GM12878 (cell line): ENCODE results near the gene MESD. TPM values are rescaled to one million over a fixed set of nuclear protein-coding genes. Genes with fewer than 3 reads are reported as not detected.

ENCODE experiments used
- ATAC-seq: fragments of 200-7000 bp; cut with Tn5 transposase; 3 replicates; pipeline ENCODE4 v1.9.1; 2020; ENCODE audit warnings: mild to moderate bottlenecking, moderate library complexity
- BruUV-seq: library from RNA; stranded (reverse); fragments of 400-500 nt; replicated peaks from 2 replicates; lab custom pipeline; 2021; lab: Mats Ljungman, UMichigan
- CTCF ChIA-PET: fragments of 300-600 bp; sonication (Branson Sonifier 250); formaldehyde crosslinking; extraction: SDS; loops from one replicate; lab custom pipeline; 2021; ENCODE audit warnings: inconsistent platforms; lab: Yijun Ruan, JAX
- POLR2A ChIA-PET: fragments of 350-600 bp; formaldehyde crosslinking; extraction: SDS; loops from one replicate; lab custom pipeline; 2021; ENCODE audit warnings: inconsistent platforms; lab: Charles Lee
- RAD21 ChIA-PET: fragments of 300-600 bp; sonication (Branson Sonifier 250); formaldehyde crosslinking; loops from one replicate; lab custom pipeline; 2023; ENCODE audit warnings: antibody characterized with exemption; ENCODE audit not compliant: unreplicated experiment; lab: Charles Lee
- SMC1A ChIA-PET: fragments of 300-600 bp; sonication (Branson Sonifier 250); formaldehyde crosslinking; loops from one replicate; lab custom pipeline; 2023; ENCODE audit not compliant: unreplicated experiment, uncharacterized antibody; lab: Charles Lee
- DNase-seq: peaks from one replicate; pipeline ENCODE4 v3.0.0-alpha.2; 2011; ENCODE audit warnings: low read depth, low spot score
- FAIRE-seq: peaks from 3 replicates; lab custom pipeline; 2011; peaks lifted over from hg19 to GRCh38; lab: Jason Lieb, UNC
- H2AFZ ChIP-seq: 2 replicates; pipeline ENCODE4 v1.6.0; 2011; ENCODE audit warnings: low read depth, low read length, control low read depth; ENCODE audit not compliant: control insufficient read depth
- H3K27ac ChIP-seq: 2 replicates; pipeline ENCODE4 v1.5.1; 2011; ENCODE audit warnings: control low read depth; ENCODE audit not compliant: control insufficient read depth, insufficient read depth
- H3K27me3 ChIP-seq, 2 experiments: replicated peaks in 1 of 2; 2 replicates each; pipeline versions ENCODE4 v1.6.0 to v1.6.1; 2011; ENCODE audit warnings: low read length in 1 of 2; ENCODE audit not compliant: control insufficient read depth in 2 of 2, insufficient read depth in 2 of 2
- H3K36me3 ChIP-seq, 2 experiments: 2 replicates each; pipeline ENCODE4 v1.5.1; 2011; ENCODE audit warnings: low read length in 1 of 2; ENCODE audit not compliant: control insufficient read depth in 2 of 2, insufficient read depth in 2 of 2
- H3K4me1 ChIP-seq: 2 replicates; pipeline ENCODE4 v1.6.1; 2011; ENCODE audit warnings: mild to moderate bottlenecking, low read length, moderate library complexity, mixed read lengths; ENCODE audit not compliant: control insufficient read depth, insufficient read depth
- H3K4me2 ChIP-seq: 2 replicates; pipeline ENCODE4 v1.6.0; 2011; ENCODE audit warnings: control low read depth; ENCODE audit not compliant: control insufficient read depth, insufficient read depth
- H3K4me3 ChIP-seq: fragments of 200-600 bp; sonication (generic); 2 replicates; pipeline ENCODE4 v1.5.1; 2016
- H3K79me2 ChIP-seq: 2 replicates; pipeline ENCODE4 v1.6.0; 2011; ENCODE audit warnings: low read length; ENCODE audit not compliant: control insufficient read depth, insufficient read depth
- H3K9ac ChIP-seq: 2 replicates; pipeline ENCODE4 v1.8.0; 2011; ENCODE audit warnings: low read length, control low read depth, mixed read lengths; ENCODE audit not compliant: control insufficient read depth, insufficient read depth
- H3K9me3 ChIP-seq: replicated peaks from 3 replicates; pipeline ENCODE4 v1.5.1; 2011; ENCODE audit warnings: mild to moderate bottlenecking, low read length; ENCODE audit not compliant: control insufficient read depth, insufficient read depth
- H4K20me1 ChIP-seq: 2 replicates; pipeline ENCODE4 v1.6.0; 2011; ENCODE audit not compliant: control insufficient read depth, insufficient read depth
- BCL11A ChIP-seq: IDR thresholded peaks from 2 replicates; pipeline ENCODE4 v1.6.1; 2011; ENCODE audit warnings: low read depth, low read length
- BCL3 ChIP-seq: IDR thresholded peaks from 2 replicates; pipeline ENCODE4 v1.6.1; 2011; ENCODE audit warnings: borderline replicate concordance, low read depth, mild to moderate bottlenecking, moderate library complexity, low read length; ENCODE audit not compliant: insufficient read depth, poor library complexity, severe bottlenecking
- EZH2 ChIP-seq: IDR thresholded peaks from 2 replicates; pipeline ENCODE4 v1.6.1; 2012; ENCODE audit warnings: low read depth, mild to moderate bottlenecking, control low read depth, inconsistent platforms, low read length, borderline replicate concordance; ENCODE audit not compliant: control insufficient read depth
- GATAD2B ChIP-seq: fragments of 450-650 bp; conservative IDR thresholded peaks from 2 replicates; pipeline ENCODE4 v1.6.1; 2017; ENCODE audit warnings: low read depth, mild to moderate bottlenecking, moderate library complexity
- MEF2B ChIP-seq: fragments of 450-650 bp; IDR thresholded peaks from 2 replicates; pipeline ENCODE4 v1.6.1; 2018; ENCODE audit warnings: mild to moderate bottlenecking, moderate library complexity; ENCODE audit not compliant: partially characterized antibody, poor library complexity, severe bottlenecking
- POLR2AphosphoS2 ChIP-seq: IDR thresholded peaks from 2 replicates; pipeline ENCODE4 v1.6.1; 2011; ENCODE audit warnings: low read depth, mild to moderate bottlenecking, low read length, improper control_type of control experiment, moderate library complexity
- RAD51 ChIP-seq: fragments of 450-650 bp; IDR thresholded peaks from 2 replicates; pipeline ENCODE4 v1.6.1; 2016; ENCODE audit warnings: moderate library complexity, mild to moderate bottlenecking, inconsistent platforms
- RBBP5 ChIP-seq: fragments of 200-600 bp; sonication (generic); conservative IDR thresholded peaks from 2 replicates; pipeline ENCODE4 v1.6.1; 2016
- RELA ChIP-seq: fragments of 450-650 bp; IDR thresholded peaks from 2 replicates; pipeline ENCODE4 v1.8.0; 2014; ENCODE audit warnings: borderline replicate concordance; ENCODE audit not compliant: partially characterized antibody
- WRNIP1 ChIP-seq: IDR thresholded peaks from 2 replicates; pipeline ENCODE4 v1.6.1; 2011; ENCODE audit warnings: low read depth, low read length, improper control_type of control experiment, borderline replicate concordance
- WGBS: methylation state at CpG from one replicate; pipeline ENCODE4 v1.1.6; 2016; ENCODE audit warnings: low lambda C conversion rate; ENCODE audit not compliant: insufficient replicate concordance, insufficient coverage; ENCODE audit errors: missing lambda C conversion rate; 5-methylcytosine and 5-hydroxymethylcytosine counted together
- in situ Hi-C: fragments of 300-500 bp; cut with MboI; formaldehyde crosslinking; loops from 9 replicates; pipeline ENCODE4 v1.14.3; 2018; ENCODE audit warnings: mixed read lengths
- intact Hi-C: fragments of 100-400 bp; cut with micrococcal nuclease; formaldehyde crosslinking; loops from one replicate; pipeline ENCODE4 v1.14.2; 2022; ENCODE audit not compliant: unreplicated experiment
- polyA plus RNA-seq, 11 experiments: library from polyadenylated mRNA; depleted of rRNA in 4 of 11; unstranded in 6 of 11; stranded (reverse) in 5 of 11; fragments of >200 nt; fragmentation: Nextera tagmentation in 4 of 11; fragmentation: Illumina TruSeq in 1 of 11; extraction: Ambion mirVana in 4 of 11; extraction: Trizol in 1 of 11; gene quantifications; 1 replicate in 1 of 11; 2 replicates in 10 of 11; pipeline versions ENCODE4 v1.2.1 to v1.2.3, GENCODE V29; 2011 to 2016; ENCODE audit warnings: inconsistent platforms in 2 of 11, missing spikeins in 2 of 11, low read depth in 1 of 11
- total RNA-seq, 4 experiments: library from RNA; depleted of rRNA in 3 of 4; stranded (reverse); fragments of >200 nt in 3 of 4; fragmentation: Illumina TruSeq in 1 of 4; extraction: Trizol in 1 of 4; gene quantifications; 2 replicates each; pipeline versions ENCODE4 v1.2.1 to v1.2.3, GENCODE V29; 2013 to 2021

The MESD gene
- total and polyA plus RNA-seq, 10 of the 15 experiments (the other 5 are each of a cell fraction or from before 2014, with no cell fraction given), result 10.2 to 39.8 (median 20.9) TPM

- TF ChIP-seq RAD51 (no peak), WRNIP1 (no peak), EZH2 (no peak), RELA (no peak)
Observed at GRCh38 chr15:81015621-81016488, 26.2 kb upstream of the MESD start (continued).

GRCh38 chr15:81014446-81015093 is 25.0 kb upstream of the MESD start:
- SMC1A ChIA-PET, result interaction anchor here (1.0 to 1.6 kb wide), 3 partner anchors 9 to 94 kb away, joined by 3 to 5 read pairs (median 4); no protein-coding TSS in a partner anchor
- no peaks in the 10 kb centered on the region for H3K9me3 ChIP-seq
- no peak overlapping the region for H3K9ac ChIP-seq
- TF ChIP-seq MEF2B (peak; percentile 86), BCL3 (peak; percentile 32), RBBP5 (no peak), BCL11A (0 out of 2 replicates have a peak, but pooled peaks have one; percentile 11), POLR2AphosphoS2 (no peak), GATAD2B (0 out of 2 replicates have a peak, but pooled peaks have one; percentile 38)
- H4K20me1 ChIP-seq, result no peaks in the 10 kb centered on the region
- in situ Hi-C loops (no loop called here), intact Hi-C loops (no loop called here)
- no peaks in the 10 kb centered on the region; the same call in 1 of the 2 replicates for H3K4me1 ChIP-seq
- FAIRE-seq (no peak), DNase-seq (no peak), ATAC-seq (peak; percentile 48)
- BruUV-seq, result no TSS peak
- CTCF ChIA-PET, result interaction anchor here (0.6 to 1.3 kb wide), 2 partner anchors 252 to 1618 kb away, joined by 4 to 6 read pairs; no protein-coding TSS in a partner anchor
- no peak overlapping the region; the same call in 1 of the 2 replicates for H3K4me2 ChIP-seq
- no peak overlapping the region for H3K27ac ChIP-seq
- H3K4me3 ChIP-seq, result no peak overlapping the region
- 65% methylated on average over 9 of the region's 9 CpGs for WGBS
- H3K36me3 ChIP-seq, result no peaks in the 10 kb centered on the region
- no peak overlapping the region for H2AFZ ChIP-seq
- H3K79me2 ChIP-seq, result no peaks in the 10 kb centered on the region
- RAD21 ChIA-PET, result interaction anchor here (2.4 kb wide), 1 partner anchor 10 kb away, joined by 8 read pairs; no protein-coding TSS in a partner anchor
- POLR2A ChIA-PET, result interaction anchor here (0.9 kb wide), 1 partner anchor 17 kb away, joined by 3 read pairs; no protein-coding TSS in a partner anchor
- no peaks in the 10 kb centered on the region for H3K27me3 ChIP-seq
